ENCODE results near the gene ZNF276.

- TF ChIP-seq EP300 (IDR thresholded peaks at IDR 0.05) (no peak), CTCF (IDR thresholded peaks at IDR 0.05) (no peak)
These were observed 17.4 kb downstream of the ZNF276 start for GRCh38 chr16:89738538-89739317.
